Activated T-helper 2 cell treated with anti-CD3 and anti-CD28 coated beads, Interferon-gamma antibody, Interleukin-2, Interleukin-4, amounts not matched to agents 10 μg/mL and 5 μg/mL and 100 μg/mL, durations not matched to agents 14 hours and 24 hours and 36 hours (primary cell): ENCODE data around the gene ZNF827. TPM values are rescaled to one million over a fixed set of nuclear protein-coding genes. Genes with fewer than 3 reads are reported as not detected.

Experiments
- DNase-seq: peaks from one replicate; pipeline ENCODE4 v3.0.0; 2021; ENCODE audit warnings: low spot score
- H3K27ac Mint-ChIP-seq: one replicate; pipeline ENCODE4 v1.8.0; 2021; ENCODE audit warnings: mixed read lengths
- H3K27me3 Mint-ChIP-seq: one replicate; pipeline ENCODE4 v1.8.0; 2021; ENCODE audit warnings: low read depth, mixed read lengths
- H3K36me3 Mint-ChIP-seq: one replicate; pipeline ENCODE4 v1.8.0; 2021; ENCODE audit warnings: low read depth, mixed read lengths
- H3K4me1 Mint-ChIP-seq: one replicate; pipeline ENCODE4 v1.8.0; 2021; ENCODE audit warnings: low read depth, mixed read lengths
- H3K4me3 Mint-ChIP-seq: one replicate; pipeline ENCODE4 v1.8.0; 2021; ENCODE audit warnings: low read depth, mild to moderate bottlenecking, moderate library complexity, mixed read lengths
- H3K9me3 Mint-ChIP-seq: one replicate; pipeline ENCODE4 v1.8.0; 2021; ENCODE audit warnings: mixed read lengths
- intact Hi-C: fragments of 100-400 bp; cut with micrococcal nuclease; formaldehyde crosslinking; loops from one replicate; pipeline ENCODE4 v1.15.1; 2023
- total RNA-seq: library from RNA; stranded (reverse); gene quantifications from 2 replicates; pipeline ENCODE4 v1.2.3, GENCODE V29; 2022

ZNF827 gene
- total RNA-seq, 1 donor from 2014 or later, result 41.3 TPM

- intact Hi-C loops, result loop anchor here (5.0 kb wide), 1 partner anchor 38 kb away; the partner anchor contains the start of gene ZNF827
- H3K4me1 Mint-ChIP-seq, result peaks cover 25% of the 10 kb centered on the region
- H3K27ac Mint-ChIP-seq, result no peak overlapping the region
- peaks cover 44% of the 10 kb centered on the region for H3K36me3 Mint-ChIP-seq
- H3K4me3 Mint-ChIP-seq, result no peak overlapping the region
- no peaks in the 10 kb centered on the region for H3K9me3 Mint-ChIP-seq
- H3K27me3 Mint-ChIP-seq, result no peaks in the 10 kb centered on the region
- DNase-seq, result no peak
Observed at GRCh38 chr4:145898926-145899531, 39.6 kb downstream of the ZNF827 start.

- peaks cover 29% of the 10 kb centered on the region for H3K4me1 Mint-ChIP-seq
- no peaks in the 10 kb centered on the region for H3K9me3 Mint-ChIP-seq
- H3K27me3 Mint-ChIP-seq, result no peaks in the 10 kb centered on the region
- no peak overlapping the region for H3K27ac Mint-ChIP-seq
- H3K4me3 Mint-ChIP-seq, result no peak overlapping the region
- intact Hi-C loops, result loop anchor here (5.0 kb wide), 1 partner anchor 39 kb away; the partner anchor contains the start of gene ZNF827
- no peak for DNase-seq
- peaks cover 45% of the 10 kb centered on the region for H3K36me3 Mint-ChIP-seq
Observed at GRCh38 chr4:145898466-145898865, 40.2 kb downstream of the ZNF827 start.

GRCh38 chr4:145895056-145895455, 43.6 kb downstream of the ZNF827 start:
- intact Hi-C loops, result loop anchor here (5.0 kb wide), 1 partner anchor 42 kb away; the partner anchor contains the start of gene ZNF827
- no peak for DNase-seq
- peaks cover 27% of the 10 kb centered on the region for H3K4me1 Mint-ChIP-seq
- H3K9me3 Mint-ChIP-seq, result no peaks in the 10 kb centered on the region
- H3K27me3 Mint-ChIP-seq, result no peaks in the 10 kb centered on the region
- peak overlapping the region; percentile 29 for H3K27ac Mint-ChIP-seq
- peaks cover 47% of the 10 kb centered on the region for H3K36me3 Mint-ChIP-seq
- H3K4me3 Mint-ChIP-seq, result no peak overlapping the region

GRCh38 chr4:145891958-145892357, 46.7 kb downstream of the ZNF827 start:
- no peak for DNase-seq
- Mint-ChIP-seq H3K36me3 (peaks cover 53% of the 10 kb centered on the region), H3K27ac (no peak overlapping the region), H3K4me1 (peaks cover 28% of the 10 kb centered on the region), H3K9me3 (no peaks in the 10 kb centered on the region), H3K27me3 (no peaks in the 10 kb centered on the region), H3K4me3 (no peak overlapping the region)
- intact Hi-C loops, result no loop called here

- Mint-ChIP-seq H3K27me3 (no peaks in the 10 kb centered on the region), H3K27ac (no peak overlapping the region), H3K9me3 (no peaks in the 10 kb centered on the region), H3K36me3 (peaks cover 58% of the 10 kb centered on the region), H3K4me1 (peaks cover 26% of the 10 kb centered on the region), H3K4me3 (no peak overlapping the region)
- intact Hi-C loops, result no loop called here
- DNase-seq, result no peak
Observed at GRCh38 chr4:145890689-145891088, 47.9 kb downstream of the ZNF827 start.

- no peaks in the 10 kb centered on the region for H3K9me3 Mint-ChIP-seq
- no peak overlapping the region for H3K27ac Mint-ChIP-seq
- no peak overlapping the region for H3K4me3 Mint-ChIP-seq
- H3K36me3 Mint-ChIP-seq, result peaks cover 63% of the 10 kb centered on the region
- intact Hi-C loops, result no loop called here
- no peaks in the 10 kb centered on the region for H3K27me3 Mint-ChIP-seq
- peaks cover 20% of the 10 kb centered on the region for H3K4me1 Mint-ChIP-seq
- no peak for DNase-seq
Observed at GRCh38 chr4:145888393-145888792, 50.2 kb downstream of the ZNF827 start.

- Mint-ChIP-seq H3K27me3 (no peaks in the 10 kb centered on the region), H3K4me3 (no peak overlapping the region), H3K27ac (no peak overlapping the region), H3K36me3 (peaks cover 65% of the 10 kb centered on the region), H3K9me3 (no peaks in the 10 kb centered on the region), H3K4me1 (peaks cover 25% of the 10 kb centered on the region)
- intact Hi-C loops, result no loop called here
- DNase-seq, result no peak
Observed at GRCh38 chr4:145887241-145887991, 51.2 kb downstream of the ZNF827 start.

- Mint-ChIP-seq H3K4me3 (no peak overlapping the region), H3K4me1 (peaks cover 26% of the 10 kb centered on the region), H3K27ac (no peak overlapping the region), H3K27me3 (no peaks in the 10 kb centered on the region), H3K9me3 (no peaks in the 10 kb centered on the region), H3K36me3 (peaks cover 67% of the 10 kb centered on the region)
- no peak for DNase-seq
- intact Hi-C loops, result no loop called here
Observed at GRCh38 chr4:145886871-145887240, 51.8 kb downstream of the ZNF827 start.

- intact Hi-C loops, result no loop called here
- Mint-ChIP-seq H3K9me3 (no peaks in the 10 kb centered on the region), H3K27me3 (no peaks in the 10 kb centered on the region), H3K4me3 (no peak overlapping the region), H3K4me1 (peaks cover 33% of the 10 kb centered on the region), H3K36me3 (peaks cover 63% of the 10 kb centered on the region), H3K27ac (no peak overlapping the region)
- DNase-seq, result no peak
Observed at GRCh38 chr4:145885666-145886065, 53.0 kb downstream of the ZNF827 start.

GRCh38 chr4:145884775-145885174, 53.8 kb downstream of the ZNF827 start:
- Mint-ChIP-seq H3K9me3 (no peaks in the 10 kb centered on the region), H3K36me3 (peaks cover 63% of the 10 kb centered on the region), H3K27ac (no peak overlapping the region), H3K4me1 (peaks cover 36% of the 10 kb centered on the region), H3K4me3 (no peak overlapping the region), H3K27me3 (no peaks in the 10 kb centered on the region)
- DNase-seq, result no peak
- intact Hi-C loops, result no loop called here

GRCh38 chr4:145883101-145883694, 55.4 kb downstream of the ZNF827 start:
- Mint-ChIP-seq H3K4me1 (peaks cover 42% of the 10 kb centered on the region), H3K36me3 (peaks cover 67% of the 10 kb centered on the region), H3K27ac (no peak overlapping the region), H3K4me3 (no peak overlapping the region), H3K9me3 (no peaks in the 10 kb centered on the region), H3K27me3 (no peaks in the 10 kb centered on the region)
- no peak for DNase-seq
- intact Hi-C loops, result no loop called here

- H3K27ac Mint-ChIP-seq, result no peak overlapping the region
- no peaks in the 10 kb centered on the region for H3K9me3 Mint-ChIP-seq
- no peak overlapping the region for H3K4me3 Mint-ChIP-seq
- H3K27me3 Mint-ChIP-seq, result no peaks in the 10 kb centered on the region
- DNase-seq, result no peak
- H3K36me3 Mint-ChIP-seq, result peaks cover 70% of the 10 kb centered on the region
- H3K4me1 Mint-ChIP-seq, result peaks cover 42% of the 10 kb centered on the region
- intact Hi-C loops, result no loop called here
Observed at GRCh38 chr4:145882604-145883003, 56.0 kb downstream of the ZNF827 start.

GRCh38 chr4:145881989-145882388, 56.6 kb downstream of the ZNF827 start:
- Mint-ChIP-seq H3K27ac (no peak overlapping the region), H3K9me3 (no peaks in the 10 kb centered on the region), H3K27me3 (no peaks in the 10 kb centered on the region), H3K36me3 (peaks cover 71% of the 10 kb centered on the region), H3K4me1 (peaks cover 41% of the 10 kb centered on the region), H3K4me3 (no peak overlapping the region)
- DNase-seq, result no peak
- intact Hi-C loops, result no loop called here
